CD4-positive, CD25-positive, alpha-beta regulatory T cell (primary cell): ENCODE measurements around the gene PPM1J. TPM values are rescaled to one million over a fixed set of nuclear protein-coding genes. Genes with fewer than 3 reads are reported as not detected.
A peak's percentile ranks its signal among the peaks of the same experiment; 100 is the strongest.
"Not testable (repeated sequence)": the region's sequence is repeated elsewhere in the genome, so short reads cannot be mapped to it uniquely, and the experiment has no call there.

Experiments
- ATAC-seq, 2 donors: fragments of 150-1000 bp; cut with Tn5 transposase; one replicate each; pipeline ENCODE4 v1.10.0; 2021; ENCODE audit warnings: low read depth in 2 of 2, moderate number of reproducible peaks in 2 of 2, moderate library complexity in 1 of 2
- DNase-seq, 3 donors: peaks; one replicate each; pipeline versions ENCODE4 v3.0.0 to v3.0.0-alpha.2; 2012 to 2022; ENCODE audit warnings: mixed read lengths in 1 of 3
- H3K27ac ChIP-seq: one replicate; pipeline ENCODE4 v1.7.0; 2013; ENCODE audit warnings: mild to moderate bottlenecking, low read length; ENCODE audit not compliant: insufficient read depth, poor library complexity, severe bottlenecking
- H3K27me3 ChIP-seq: one replicate; pipeline ENCODE4 v1.7.0; 2013; ENCODE audit warnings: low read length; ENCODE audit not compliant: control insufficient read depth, insufficient read depth
- H3K36me3 ChIP-seq: one replicate; pipeline ENCODE4 v1.7.0; 2013; ENCODE audit warnings: mild to moderate bottlenecking, low read length, moderate library complexity; ENCODE audit not compliant: control insufficient read depth, insufficient read depth
- H3K4me1 ChIP-seq: 2 replicates; pipeline ENCODE4 v1.7.0; 2013; ENCODE audit warnings: mild to moderate bottlenecking, low read length; ENCODE audit not compliant: insufficient read depth, control insufficient read depth, poor library complexity, severe bottlenecking
- H3K4me3 ChIP-seq: one replicate; pipeline ENCODE4 v1.7.0; 2013; ENCODE audit warnings: low read depth, mild to moderate bottlenecking, low read length, moderate library complexity
- H3K9me3 ChIP-seq, 2 experiments: 1 replicate in 1 of 2; 2 replicates in 1 of 2; pipeline ENCODE4 v1.7.0; 2013; ENCODE audit warnings: low read length in 2 of 2, mild to moderate bottlenecking in 1 of 2, moderate library complexity in 1 of 2; ENCODE audit not compliant: control insufficient read depth in 2 of 2
- H3K27ac Mint-ChIP-seq, 3 donors: one replicate each; pipeline ENCODE4 v1.8.0; 2020 to 2022; ENCODE audit warnings: mild to moderate bottlenecking in 3 of 3, mixed read lengths in 3 of 3, moderate library complexity in 2 of 3
- H3K27me3 Mint-ChIP-seq: one replicate; pipeline ENCODE4 v1.8.0; 2022; ENCODE audit warnings: mild to moderate bottlenecking, mixed read lengths
- H3K36me3 Mint-ChIP-seq: one replicate; pipeline ENCODE4 v1.8.0; 2020; ENCODE audit warnings: mixed read lengths
- H3K4me1 Mint-ChIP-seq, 4 donors: one replicate each; pipeline ENCODE4 v1.8.0; 2020 to 2022; ENCODE audit warnings: mixed read lengths in 4 of 4, mild to moderate bottlenecking in 1 of 4
- H3K4me3 Mint-ChIP-seq, 4 donors: one replicate each; pipeline ENCODE4 v1.8.0; 2020 to 2022; ENCODE audit warnings: mild to moderate bottlenecking in 4 of 4, mixed read lengths in 4 of 4, moderate library complexity in 3 of 4
- H3K9me3 Mint-ChIP-seq, 7 donors: one replicate each; pipeline ENCODE4 v1.8.0; 2020 to 2022; ENCODE audit warnings: mixed read lengths in 7 of 7, mild to moderate bottlenecking in 3 of 7, moderate library complexity in 2 of 7
- polyA plus RNA-seq, 4 donors: library from polyadenylated mRNA; unstranded; fragments of 300-500 nt; fragmentation: Illumina TruSeq; gene quantifications; one replicate each; pipeline ENCODE4 v1.2.3, GENCODE V29; 2021
- total RNA-seq: library from RNA; stranded (reverse); gene quantifications from one replicate; pipeline ENCODE4 v1.2.3, GENCODE V29; 2022

PPM1J gene
- total and polyA plus RNA-seq, 5 donors from 2014 or later, result not detected

- H3K4me3 Mint-ChIP-seq, H3K4me3 ChIP-seq, H3K4me1 Mint-ChIP-seq, ATAC-seq, H3K4me1 ChIP-seq, DNase-seq, H3K36me3 Mint-ChIP-seq, H3K36me3 ChIP-seq, H3K27ac Mint-ChIP-seq, H3K9me3 Mint-ChIP-seq, H3K27me3 ChIP-seq, H3K27ac ChIP-seq, H3K9me3 ChIP-seq: not testable (repeated sequence)
- H3K27me3 Mint-ChIP-seq, result peaks cover 14% of the 10 kb centered on the region
Observed at GRCh38 chr1:112728306-112728971, 13.3 kb upstream of the PPM1J start.

- Histone ChIP-seq H3K4me3 (no peak overlapping the region), H3K27me3 (peaks cover 5% of the 10 kb centered on the region), H3K4me1 (no peaks in the 10 kb centered on the region), H3K27ac (no peak overlapping the region), H3K9me3 (no peaks in the 10 kb centered on the region), H3K36me3 (no peaks in the 10 kb centered on the region)
- Mint-ChIP-seq H3K4me1 (peaks cover 0 to 8% (median 0%) of the 10 kb centered on the region in 4 donors), H3K27me3 (peaks cover 14% of the 10 kb centered on the region), H3K9me3 (no peaks in the 10 kb centered on the region), H3K4me3 (no peak overlapping the region), H3K27ac (no peak overlapping the region), H3K36me3 (no peaks in the 10 kb centered on the region)
- ATAC-seq (no peak), DNase-seq (no peak)
Observed at GRCh38 chr1:112727716-112728115, 12.6 kb upstream of the PPM1J start.

GRCh38 chr1:112724240-112724639 lies 9.1 kb upstream of the PPM1J start:
- H3K27ac ChIP-seq, DNase-seq, H3K9me3 ChIP-seq, ATAC-seq, H3K9me3 Mint-ChIP-seq, H3K36me3 Mint-ChIP-seq, H3K4me1 ChIP-seq, H3K4me3 Mint-ChIP-seq, H3K4me3 ChIP-seq, H3K36me3 ChIP-seq, H3K27ac Mint-ChIP-seq, H3K27me3 ChIP-seq: not testable (repeated sequence)
- Mint-ChIP-seq H3K4me1 (peaks cover 0 to 10% (median 2%) of the 10 kb centered on the region in 4 donors), H3K27me3 (peaks cover 26% of the 10 kb centered on the region)

GRCh38 chr1:112723511-112723839 lies 8.3 kb upstream of the PPM1J start:
- DNase-seq, result no peak
- H3K9me3 ChIP-seq, result no peaks in the 10 kb centered on the region
- Mint-ChIP-seq H3K4me1 (peaks cover 0 to 12% (median 4%) of the 10 kb centered on the region in 4 donors), H3K4me3 (peak overlapping the region in 1 of 4 donors; percentile 65), H3K36me3 (no peaks in the 10 kb centered on the region), H3K27me3 (peaks cover 26% of the 10 kb centered on the region), H3K27ac (no peak overlapping the region), H3K9me3 (no peaks in the 10 kb centered on the region)
- ATAC-seq, result no peak
- H3K4me1 ChIP-seq, result peaks cover 7% of the 10 kb centered on the region
- H3K27me3 ChIP-seq, result peaks cover 5% of the 10 kb centered on the region
- no peak overlapping the region for H3K4me3 ChIP-seq
- H3K27ac ChIP-seq, result no peak overlapping the region
- H3K36me3 ChIP-seq, result no peaks in the 10 kb centered on the region

GRCh38 chr1:112722601-112723510 lies 7.7 kb upstream of the PPM1J start:
- no peak for DNase-seq
- no peaks in the 10 kb centered on the region for H3K9me3 Mint-ChIP-seq
- peak overlapping the region in 1 of 4 donors; percentile 65 for H3K4me3 Mint-ChIP-seq
- no peak for ATAC-seq
- H3K36me3 Mint-ChIP-seq, result no peaks in the 10 kb centered on the region
- H3K4me1 Mint-ChIP-seq, result peaks cover 0 to 15% (median 6%) of the 10 kb centered on the region in 4 donors
- H3K4me3 ChIP-seq, result no peak overlapping the region
- H3K4me1 ChIP-seq, result peaks cover 9% of the 10 kb centered on the region
- H3K9me3 ChIP-seq, result no peaks in the 10 kb centered on the region
- no peak overlapping the region for H3K27ac Mint-ChIP-seq
- no peak overlapping the region for H3K27ac ChIP-seq
- peaks cover 24% of the 10 kb centered on the region for H3K27me3 Mint-ChIP-seq
- peaks cover 5% of the 10 kb centered on the region for H3K27me3 ChIP-seq
- H3K36me3 ChIP-seq, result no peaks in the 10 kb centered on the region

GRCh38 chr1:112721966-112722524 lies 6.9 kb upstream of the PPM1J start:
- H3K9me3 ChIP-seq, result no peaks in the 10 kb centered on the region
- no peak overlapping the region for H3K4me3 ChIP-seq
- H3K27me3 ChIP-seq, result peaks cover 5% of the 10 kb centered on the region
- H3K27ac ChIP-seq, result no peak overlapping the region
- H3K27me3 Mint-ChIP-seq, result peaks cover 17% of the 10 kb centered on the region
- H3K4me1 ChIP-seq, result peaks cover 11% of the 10 kb centered on the region
- no peaks in the 10 kb centered on the region for H3K9me3 Mint-ChIP-seq
- ATAC-seq (no peak), DNase-seq (no peak)
- no peak overlapping the region for H3K27ac Mint-ChIP-seq
- H3K4me3 Mint-ChIP-seq, result no peak overlapping the region
- H3K36me3 Mint-ChIP-seq, result no peaks in the 10 kb centered on the region
- no peaks in the 10 kb centered on the region for H3K36me3 ChIP-seq
- peaks cover 0 to 17% (median 11%) of the 10 kb centered on the region in 4 donors for H3K4me1 Mint-ChIP-seq

GRCh38 chr1:112721294-112721693 lies 6.2 kb upstream of the PPM1J start:
- not testable (repeated sequence) for H3K36me3 Mint-ChIP-seq, H3K4me3 Mint-ChIP-seq, H3K9me3 ChIP-seq, H3K36me3 ChIP-seq, H3K27ac ChIP-seq, H3K9me3 Mint-ChIP-seq, H3K27me3 ChIP-seq, H3K4me3 ChIP-seq, ATAC-seq, DNase-seq
- H3K27me3 Mint-ChIP-seq, result peaks cover 21% of the 10 kb centered on the region
- H3K4me1 Mint-ChIP-seq, result peaks cover 0 to 23% (median 15%) of the 10 kb centered on the region in 4 donors
- H3K4me1 ChIP-seq, result peaks cover 14% of the 10 kb centered on the region
- peak overlapping the region in 1 of 3 donors; percentile 32 for H3K27ac Mint-ChIP-seq
